Endothelial cell of umbilical vein (primary cell): ENCODE results near the gene SLC35B2. TPM values are rescaled to one million over a fixed set of nuclear protein-coding genes. Genes with fewer than 3 reads are reported as not detected.
A peak's percentile ranks its signal among the peaks of the same experiment; 100 is the strongest.

Experiments
- BruUV-seq: library from RNA; stranded (reverse); fragments of 400-500 nt; replicated peaks from 2 replicates; lab custom pipeline; 2021; lab: Mats Ljungman, UMichigan
- CTCF ChIA-PET: fragments of 300-600, 350-600 bp; sonication (Branson Sonifier 250); formaldehyde crosslinking; loops from one replicate; lab custom pipeline; 2021; ENCODE audit warnings: antibody characterized with exemption, inconsistent platforms; lab: Charles Lee
- POLR2A ChIA-PET: fragments of 300-600, 350-600 bp; sonication (Branson Sonifier 250); formaldehyde crosslinking; loops from one replicate; lab custom pipeline; 2021; ENCODE audit warnings: antibody characterized with exemption, inconsistent platforms; lab: Charles Lee
- DNase-seq: peaks from one replicate; pipeline ENCODE4 v3.0.0-alpha.2; 2011; ENCODE audit warnings: low read depth, low spot score
- FAIRE-seq: peaks from 2 replicates; lab custom pipeline; 2011; peaks lifted over from hg19 to GRCh38; lab: Jason Lieb, UNC
- H2AFZ ChIP-seq: 2 replicates; pipeline ENCODE4 v1.6.0; 2012; ENCODE audit warnings: low read depth, low read length, control low read depth, inconsistent platforms
- H3K27ac ChIP-seq: 2 replicates; pipeline ENCODE4 v1.5.1; 2011; ENCODE audit warnings: low read depth, mild to moderate bottlenecking, control low read depth, low read length, moderate library complexity; ENCODE audit not compliant: insufficient read depth
- H3K27me3 ChIP-seq, 2 experiments: 2 replicates each; pipeline versions ENCODE4 v1.6.0 to v1.6.1; 2011; ENCODE audit warnings: low read length in 2 of 2, mixed read lengths in 1 of 2; ENCODE audit not compliant: control insufficient read depth in 2 of 2, insufficient read depth in 2 of 2
- H3K36me3 ChIP-seq, 2 experiments: 2 replicates in 1 of 2; 3 replicates in 1 of 2; pipeline ENCODE4 v1.5.1; 2011; ENCODE audit warnings: low read length in 2 of 2, mild to moderate bottlenecking in 1 of 2, moderate library complexity in 1 of 2; ENCODE audit not compliant: control insufficient read depth in 2 of 2, insufficient read depth in 2 of 2; ENCODE audit errors: extremely low read depth in 1 of 2
- H3K4me1 ChIP-seq: 3 replicates; pipeline ENCODE4 v1.5.1; 2011; ENCODE audit warnings: mild to moderate bottlenecking, low read length; ENCODE audit not compliant: control insufficient read depth, insufficient read depth; ENCODE audit errors: extremely low read depth
- H3K4me2 ChIP-seq: 2 replicates; pipeline ENCODE4 v1.6.1; 2011; ENCODE audit warnings: low read length, control low read depth, mixed read lengths; ENCODE audit not compliant: insufficient read depth
- H3K4me3 ChIP-seq, 3 experiments: fragments of 200-600 bp in 1 of 3; sonication (generic), shearing (Covaris generic) in 1 of 3; replicated peaks in 1 of 3; 2 replicates each; pipeline ENCODE4 v1.5.1; 2011 to 2016; ENCODE audit warnings: control low read depth in 3 of 3, low read length in 3 of 3, mild to moderate bottlenecking in 2 of 3, inconsistent platforms in 1 of 3, low read depth in 1 of 3, moderate library complexity in 1 of 3; ENCODE audit not compliant: insufficient read depth in 1 of 3
- H3K79me2 ChIP-seq: 2 replicates; pipeline ENCODE4 v1.6.0; 2012; ENCODE audit warnings: low read length, inconsistent platforms; ENCODE audit not compliant: control insufficient read depth, insufficient read depth
- H3K9ac ChIP-seq: replicated peaks from 2 replicates; pipeline ENCODE3; 2011; ENCODE audit warnings: low read length, control low read depth; ENCODE audit not compliant: insufficient read depth; ENCODE audit errors: extremely low read depth
- H3K9me1 ChIP-seq: replicated peaks from 3 replicates; pipeline ENCODE4 v1.6.0; 2011; ENCODE audit warnings: mild to moderate bottlenecking, low read length; ENCODE audit not compliant: control insufficient read depth, insufficient read depth; ENCODE audit errors: extremely low read depth
- H3K9me3 ChIP-seq: replicated peaks from 2 replicates; pipeline ENCODE4 v1.5.1; 2012; ENCODE audit warnings: low read length, inconsistent platforms; ENCODE audit not compliant: control insufficient read depth, insufficient read depth
- H4K20me1 ChIP-seq: replicated peaks from 2 replicates; pipeline ENCODE3; 2011; ENCODE audit warnings: mild to moderate bottlenecking, low read length; ENCODE audit not compliant: control insufficient read depth, insufficient read depth; ENCODE audit errors: extremely low read depth
- CTCF ChIP-seq, 2 donors: IDR thresholded peaks; 1 replicate in 1 of 2; 2 replicates in 1 of 2; pipeline ENCODE4 v1.5.1; 2011; ENCODE audit warnings: low read length in 2 of 2, mild to moderate bottlenecking in 2 of 2, moderate library complexity in 2 of 2, control low read depth in 1 of 2, inconsistent platforms in 1 of 2, low read depth in 1 of 2; ENCODE audit not compliant: insufficient read depth in 1 of 2; ENCODE audit errors: extremely low read depth in 1 of 2
- GATA2 ChIP-seq: IDR thresholded peaks from 2 replicates; pipeline ENCODE4 v1.7.0; 2011; ENCODE audit warnings: low read depth, mild to moderate bottlenecking, moderate library complexity, mixed read lengths, low read length; ENCODE audit not compliant: insufficient read length, insufficient read depth
- POLR2AphosphoS5 ChIP-seq: IDR thresholded peaks from 2 replicates; pipeline ENCODE4 v1.6.1; 2012; ENCODE audit warnings: low read depth, mild to moderate bottlenecking, control low read depth, low read length, moderate library complexity; ENCODE audit not compliant: insufficient read depth
- dilution Hi-C: fragments of 300-500 bp; cut with MboI; formaldehyde crosslinking; loops from one replicate; pipeline ENCODE4 v1.15.0; 2019; ENCODE audit warnings: low sequenced_read_pairs; ENCODE audit not compliant: extremely low pct_ligation_motif_present
- intact Hi-C: fragments of 100-400 bp; cut with micrococcal nuclease; formaldehyde crosslinking; loops from one replicate; pipeline ENCODE4 v1.10.0; 2022
- polyA plus RNA-seq, 4 experiments: library from polyadenylated mRNA; depleted of rRNA in 3 of 4; stranded (reverse) in 3 of 4; unstranded in 1 of 4; fragments of >200 nt; gene quantifications; 2 replicates each; pipeline versions ENCODE4 v1.2.1 to v1.2.3, GENCODE V29; 2011 to 2012; ENCODE audit warnings: missing spikeins in 1 of 4
- total RNA-seq: library from RNA; stranded (reverse); gene quantifications from 2 replicates; pipeline ENCODE4 v1.2.3, GENCODE V29; 2021

SLC35B2 gene
- total and polyA plus RNA-seq, 2 donors (not counting 3 experiments of a cell fraction or from before 2014, with no cell fraction given): 53.4 to 112 TPM

GRCh38 chr6:44245912-44246662 is 11.2 kb downstream of the SLC35B2 start:
- peaks cover 7% of the 10 kb centered on the region for H4K20me1 ChIP-seq
- BruUV-seq: no TSS peak
- ChIA-PET CTCF (interaction anchor here (1.0 to 5.4 kb wide), 10 partner anchors 9 to 150 kb away, joined by 4 to 38 read pairs (median 6); partner anchors contain the start of genes SLC29A1 and SLC35B2), POLR2A (interaction anchor here (0.6 to 3.1 kb wide), 20 partner anchors 9 to 147 kb away, joined by 3 to 49 read pairs (median 4); partner anchors contain the start of genes MRPL14, MYMX, SLC29A1 and SLC35B2)
- H3K27me3 ChIP-seq: no peaks in the 10 kb centered on the region
- H3K9ac ChIP-seq: peak overlapping the region; percentile 93
- H3K4me3 ChIP-seq: peak overlapping the region; percentile 54 to 85 (median 76)
- intact Hi-C loops (loop anchor here (1.0 to 2.0 kb wide), 2 partner anchors 8 to 67 kb away; no protein-coding TSS in a partner anchor), dilution Hi-C loops (no loop called here)
- TF ChIP-seq GATA2: no peak
- TF ChIP-seq POLR2AphosphoS5: peak; percentile 66
- TF ChIP-seq CTCF (IDR thresholded peaks at IDR 0.05; ENCODE audit: extremely low read depth in 1 of 2, insufficient read depth in 1 of 2, low read depth in 1 of 2, low read length in 2 of 2): peak; percentile 17 to 49
- peaks cover 26% of the 10 kb centered on the region for H3K4me1 ChIP-seq
- H3K9me1 ChIP-seq: no peaks in the 10 kb centered on the region
- FAIRE-seq (peak; percentile 33), DNase-seq (peak; percentile 83)
- H3K27ac ChIP-seq: peak overlapping the region; percentile 65
- H2AFZ ChIP-seq: peak overlapping the region; percentile 77
- H3K36me3 ChIP-seq: peaks cover 17 to 19% of the 10 kb centered on the region in 2 experiments
- H3K4me2 ChIP-seq: peak overlapping the region; percentile 64
- no peaks in the 10 kb centered on the region for H3K9me3 ChIP-seq
- peaks cover 42% of the 10 kb centered on the region for H3K79me2 ChIP-seq
